NCI-H226 (cell line): ENCODE results near the gene AFDN.

Experiments
- DNase-seq: peaks from one replicate; pipeline ENCODE4 v3.0.0-alpha.2; 2015

Gene AFDN

GRCh38 chr6:167795321-167795811, 31.3 kb upstream of the AFDN start:
- DNase-seq = no peak

- no peak for DNase-seq
Measured at GRCh38 chr6:167795874-167796191, 30.9 kb upstream of the AFDN start.

GRCh38 chr6:167796192-167796981, 30.3 kb upstream of the AFDN start:
- no peak for DNase-seq

GRCh38 chr6:167797011-167797471, 29.7 kb upstream of the AFDN start:
- DNase-seq = no peak

GRCh38 chr6:167797476-167798265, 29.0 kb upstream of the AFDN start:
- DNase-seq = no peak

- no peak for DNase-seq
Measured at GRCh38 chr6:167798453-167798852, 28.3 kb upstream of the AFDN start.

- DNase-seq = no peak
Measured at GRCh38 chr6:167799033-167799821, 27.5 kb upstream of the AFDN start.

- no peak for DNase-seq
Measured at GRCh38 chr6:167800549-167800948, 26.2 kb upstream of the AFDN start.

- DNase-seq = no peak
Measured at GRCh38 chr6:167801263-167801662, 25.4 kb upstream of the AFDN start.

- DNase-seq = no peak
Measured at GRCh38 chr6:167802339-167802738, 24.4 kb upstream of the AFDN start.

- no peak for DNase-seq
Measured at GRCh38 chr6:167803816-167804215, 22.9 kb upstream of the AFDN start.

GRCh38 chr6:167804281-167805013, 22.3 kb upstream of the AFDN start:
- DNase-seq = no peak

- no peak for DNase-seq
Measured at GRCh38 chr6:167805349-167806060, 21.2 kb upstream of the AFDN start.

GRCh38 chr6:167806061-167806700, 20.5 kb upstream of the AFDN start:
- no peak for DNase-seq

- DNase-seq = no peak
Measured at GRCh38 chr6:167807200-167807599, 19.5 kb upstream of the AFDN start.

GRCh38 chr6:167807756-167808155, 19.0 kb upstream of the AFDN start:
- no peak for DNase-seq

- no peak for DNase-seq
Measured at GRCh38 chr6:167811040-167811439, 15.7 kb upstream of the AFDN start.

- no peak for DNase-seq
Measured at GRCh38 chr6:167811442-167812087, 15.1 kb upstream of the AFDN start.

GRCh38 chr6:167812088-167812487, 14.6 kb upstream of the AFDN start:
- DNase-seq = no peak

GRCh38 chr6:167815296-167815980, 11.3 kb upstream of the AFDN start:
- DNase-seq = no peak
